Neural cell (in vitro differentiated cells): Measurements from ENCODE around the gene RPS17. TPM values are rescaled to one million over a fixed set of nuclear protein-coding genes. Genes with fewer than 3 reads are reported as not detected.

Experiments
- H2AFZ ChIP-seq: fragments of 200-600, 300-800 bp; sonication (generic), shearing (Covaris generic); 2 replicates; pipeline ENCODE4 v1.6.0; 2014; ENCODE audit warnings: low read depth, mild to moderate bottlenecking, antibody characterized with exemption, low read length, moderate library complexity
- H3F3A ChIP-seq: fragments of 200-600 bp; shearing (Covaris generic); 2 replicates; pipeline ENCODE4 v1.6.1; 2016; ENCODE audit warnings: mild to moderate bottlenecking, moderate library complexity, mixed read lengths, antibody characterized with exemption, low read length; ENCODE audit not compliant: insufficient read depth, poor library complexity, severe bottlenecking
- H3K27ac ChIP-seq: fragments of 200-600, 300-800 bp; sonication (generic), shearing (Covaris generic); 2 replicates; pipeline ENCODE4 v1.5.1; 2014; ENCODE audit warnings: mild to moderate bottlenecking, low read length, moderate library complexity
- H3K27me3 ChIP-seq: fragments of 300-800, 200-600 bp; sonication (generic), shearing (Covaris generic); 2 replicates; pipeline ENCODE4 v1.6.0; 2014; ENCODE audit warnings: mild to moderate bottlenecking, low read depth, low read length, moderate library complexity; ENCODE audit not compliant: insufficient read depth
- H3K36me3 ChIP-seq: fragments of 300-800, 200-600 bp; sonication (generic), shearing (Covaris generic); 2 replicates; pipeline ENCODE4 v1.5.1; 2014; ENCODE audit warnings: mild to moderate bottlenecking, antibody characterized with exemption, low read length, moderate library complexity; ENCODE audit not compliant: insufficient read depth
- H3K4me2 ChIP-seq: fragments of 300-800, 200-600 bp; sonication (generic), shearing (Covaris generic); 2 replicates; pipeline ENCODE4 v1.6.0; 2014; ENCODE audit warnings: mild to moderate bottlenecking, low read length
- H3K4me3 ChIP-seq: fragments of 300-800, 200-600 bp; sonication (generic), shearing (Covaris generic); 2 replicates; pipeline ENCODE4 v1.5.1; 2014; ENCODE audit warnings: mild to moderate bottlenecking, low read length, moderate library complexity
- H3K79me2 ChIP-seq: fragments of 200-600 bp; shearing (Covaris generic); replicated peaks from 2 replicates; pipeline ENCODE4 v1.6.0; 2014; ENCODE audit warnings: mild to moderate bottlenecking, low read length, moderate library complexity; ENCODE audit not compliant: insufficient read depth
- H3K9ac ChIP-seq: fragments of 300-800, 200-600 bp; sonication (generic), shearing (Covaris generic); 2 replicates; pipeline ENCODE4 v1.6.1; 2016; ENCODE audit warnings: mild to moderate bottlenecking, low read length, mixed read lengths
- H3K9me2 ChIP-seq: fragments of 200-600 bp; shearing (Covaris generic); 2 replicates; pipeline ENCODE4 v1.6.1; 2016; ENCODE audit warnings: mild to moderate bottlenecking, low read length, mixed read lengths; ENCODE audit not compliant: insufficient read depth
- H3K9me3 ChIP-seq: fragments of 200-600, 300-800 bp; sonication (generic), shearing (Covaris generic); 2 replicates; pipeline ENCODE4 v1.6.1; 2016; ENCODE audit warnings: mild to moderate bottlenecking, mixed run types, low read length, moderate library complexity, mixed read lengths
- H4K20me1 ChIP-seq: fragments of 200-600 bp; shearing (Covaris generic); 2 replicates; pipeline ENCODE4 v1.6.1; 2016; ENCODE audit warnings: mild to moderate bottlenecking, mixed run types; ENCODE audit not compliant: insufficient read depth
- EP300 ChIP-seq: fragments of 450-650 bp; conservative IDR thresholded peaks from 2 replicates; pipeline ENCODE4 v1.6.1; 2014; ENCODE audit warnings: antibody characterized with exemption, mild to moderate bottlenecking, moderate library complexity; ENCODE audit not compliant: poor library complexity, severe bottlenecking
- EZH2 ChIP-seq: fragments of 200-600, 300-800 bp; shearing (Covaris generic), sonication (generic); IDR thresholded peaks from 2 replicates; pipeline ENCODE4 v1.6.1; 2014; ENCODE audit warnings: antibody characterized with exemption, low read length, borderline replicate concordance, mild to moderate bottlenecking; ENCODE audit not compliant: insufficient read depth, poor library complexity, severe bottlenecking
- MXI1 ChIP-seq: fragments of 450-650 bp; conservative IDR thresholded peaks from 2 replicates; pipeline ENCODE4 v1.6.1; 2014; ENCODE audit warnings: antibody characterized with exemption, mild to moderate bottlenecking; ENCODE audit not compliant: poor library complexity, severe bottlenecking
- POLR2AphosphoS5 ChIP-seq: IDR thresholded peaks from 2 replicates; pipeline ENCODE4 v1.6.1; 2012
- RAD21 ChIP-seq: fragments of 450-650 bp; conservative IDR thresholded peaks from 2 replicates; pipeline ENCODE4 v1.6.1; 2014; ENCODE audit warnings: antibody characterized with exemption, mild to moderate bottlenecking, moderate library complexity
- REST ChIP-seq: IDR thresholded peaks from 2 replicates; pipeline ENCODE4 v1.6.1; 2012; ENCODE audit warnings: borderline replicate concordance
- SMC3 ChIP-seq: fragments of 450-650 bp; conservative IDR thresholded peaks from 2 replicates; pipeline ENCODE4 v1.6.1; 2014; ENCODE audit warnings: antibody characterized with exemption, mild to moderate bottlenecking, moderate library complexity; ENCODE audit not compliant: poor library complexity
- TAF1 ChIP-seq: IDR thresholded peaks from 2 replicates; pipeline ENCODE4 v1.6.1; 2012; ENCODE audit warnings: low read depth
- polyA plus RNA-seq: library from polyadenylated mRNA; depleted of rRNA; stranded (reverse); fragments of >200 nt; gene quantifications from 2 replicates; pipeline ENCODE4 v1.2.3, GENCODE V29; 2014
- TF ChIP-seq, protein P1 (sequence below): fragments of 450-650 bp; IDR thresholded peaks from 2 replicates; pipeline ENCODE4 v1.5.1; 2014; ENCODE audit warnings: antibody characterized with exemption, mild to moderate bottlenecking, moderate library complexity; ENCODE audit not compliant: poor library complexity, severe bottlenecking

RPS17 gene
- polyA plus RNA-seq, 1 donor from 2014 or later = 2,561 TPM

GRCh38 chr15:82540984-82541431 lies 751 bp upstream of the RPS17 start:
- Histone ChIP-seq H3K79me2 (peaks cover 15% of the 10 kb centered on the region), H3K27ac (peak overlapping the region; percentile 87), H3K36me3 (no peaks in the 10 kb centered on the region), H3K9me2 (no peaks in the 10 kb centered on the region), H4K20me1 (no peaks in the 10 kb centered on the region), H2AFZ (peak overlapping the region; percentile 87), H3K4me3 (peak overlapping the region; percentile 96), H3K4me2 (peak overlapping the region; percentile 26), H3F3A (no peaks in the 10 kb centered on the region), H3K27me3 (no peaks in the 10 kb centered on the region), H3K9ac (peak overlapping the region; percentile 88), H3K9me3 (no peaks in the 10 kb centered on the region)
- TF ChIP-seq REST = no peak
- TF ChIP-seq RAD21 = no peak
- TF ChIP-seq POLR2AphosphoS5 = no peak

GRCh38 chr15:82539691-82540054 lies 584 bp downstream of the RPS17 start:
- H3K36me3 ChIP-seq = no peaks in the 10 kb centered on the region
- H3K79me2 ChIP-seq = peaks cover 15% of the 10 kb centered on the region
- H4K20me1 ChIP-seq = no peaks in the 10 kb centered on the region
- peak overlapping the region; percentile 80 for H3K27ac ChIP-seq
- no peak for TF ChIP-seq EZH2
- no peak for TF ChIP-seq SMC3
- TF ChIP-seq TAF1 = no peak
- TF ChIP-seq POLR2AphosphoS5 = no peak
- H3K4me3 ChIP-seq = peak overlapping the region; percentile 96
- no peaks in the 10 kb centered on the region for H3F3A ChIP-seq
- no peaks in the 10 kb centered on the region for H3K27me3 ChIP-seq
- H3K9me2 ChIP-seq = no peaks in the 10 kb centered on the region
- H3K9me3 ChIP-seq = no peaks in the 10 kb centered on the region
- peak overlapping the region; percentile 81 for H3K4me2 ChIP-seq
- H2AFZ ChIP-seq = peak overlapping the region; percentile 45
- peak overlapping the region; percentile 88 for H3K9ac ChIP-seq

GRCh38 chr15:82538961-82539690 lies 1.1 kb downstream of the RPS17 start:
- H3K36me3 ChIP-seq = no peaks in the 10 kb centered on the region
- H4K20me1 ChIP-seq = no peaks in the 10 kb centered on the region
- peak overlapping the region; percentile 80 for H3K27ac ChIP-seq
- H3K9ac ChIP-seq = peak overlapping the region; percentile 88
- no peak for TF ChIP-seq TAF1
- no peak for TF ChIP-seq REST
- no peak for TF ChIP-seq MXI1
- TF ChIP-seq RAD21 = no peak
- TF ChIP-seq, protein P1, sequence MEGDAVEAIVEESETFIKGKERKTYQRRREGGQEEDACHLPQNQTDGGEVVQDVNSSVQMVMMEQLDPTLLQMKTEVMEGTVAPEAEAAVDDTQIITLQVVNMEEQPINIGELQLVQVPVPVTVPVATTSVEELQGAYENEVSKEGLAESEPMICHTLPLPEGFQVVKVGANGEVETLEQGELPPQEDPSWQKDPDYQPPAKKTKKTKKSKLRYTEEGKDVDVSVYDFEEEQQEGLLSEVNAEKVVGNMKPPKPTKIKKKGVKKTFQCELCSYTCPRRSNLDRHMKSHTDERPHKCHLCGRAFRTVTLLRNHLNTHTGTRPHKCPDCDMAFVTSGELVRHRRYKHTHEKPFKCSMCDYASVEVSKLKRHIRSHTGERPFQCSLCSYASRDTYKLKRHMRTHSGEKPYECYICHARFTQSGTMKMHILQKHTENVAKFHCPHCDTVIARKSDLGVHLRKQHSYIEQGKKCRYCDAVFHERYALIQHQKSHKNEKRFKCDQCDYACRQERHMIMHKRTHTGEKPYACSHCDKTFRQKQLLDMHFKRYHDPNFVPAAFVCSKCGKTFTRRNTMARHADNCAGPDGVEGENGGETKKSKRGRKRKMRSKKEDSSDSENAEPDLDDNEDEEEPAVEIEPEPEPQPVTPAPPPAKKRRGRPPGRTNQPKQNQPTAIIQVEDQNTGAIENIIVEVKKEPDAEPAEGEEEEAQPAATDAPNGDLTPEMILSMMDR = no peak
- no peak for TF ChIP-seq EP300
- no peak for TF ChIP-seq EZH2
- TF ChIP-seq POLR2AphosphoS5 = no peak
- no peak for TF ChIP-seq SMC3
- no peaks in the 10 kb centered on the region for H3K9me2 ChIP-seq
- no peaks in the 10 kb centered on the region for H3K27me3 ChIP-seq
- H3K9me3 ChIP-seq = no peaks in the 10 kb centered on the region
- peak overlapping the region; percentile 96 for H3K4me3 ChIP-seq
- no peaks in the 10 kb centered on the region for H3F3A ChIP-seq
- peak overlapping the region; percentile 81 for H3K4me2 ChIP-seq
- peaks cover 15% of the 10 kb centered on the region for H3K79me2 ChIP-seq
- no peak overlapping the region for H2AFZ ChIP-seq
